Measurements from ENCODE around the gene MYO10. TPM values are rescaled to one million over a fixed set of nuclear protein-coding genes. Genes with fewer than 3 reads are reported as not detected.

Gene MYO10
- total RNA-seq, 1 donor from 2014 or later: 56.7 TPM

DNA sequence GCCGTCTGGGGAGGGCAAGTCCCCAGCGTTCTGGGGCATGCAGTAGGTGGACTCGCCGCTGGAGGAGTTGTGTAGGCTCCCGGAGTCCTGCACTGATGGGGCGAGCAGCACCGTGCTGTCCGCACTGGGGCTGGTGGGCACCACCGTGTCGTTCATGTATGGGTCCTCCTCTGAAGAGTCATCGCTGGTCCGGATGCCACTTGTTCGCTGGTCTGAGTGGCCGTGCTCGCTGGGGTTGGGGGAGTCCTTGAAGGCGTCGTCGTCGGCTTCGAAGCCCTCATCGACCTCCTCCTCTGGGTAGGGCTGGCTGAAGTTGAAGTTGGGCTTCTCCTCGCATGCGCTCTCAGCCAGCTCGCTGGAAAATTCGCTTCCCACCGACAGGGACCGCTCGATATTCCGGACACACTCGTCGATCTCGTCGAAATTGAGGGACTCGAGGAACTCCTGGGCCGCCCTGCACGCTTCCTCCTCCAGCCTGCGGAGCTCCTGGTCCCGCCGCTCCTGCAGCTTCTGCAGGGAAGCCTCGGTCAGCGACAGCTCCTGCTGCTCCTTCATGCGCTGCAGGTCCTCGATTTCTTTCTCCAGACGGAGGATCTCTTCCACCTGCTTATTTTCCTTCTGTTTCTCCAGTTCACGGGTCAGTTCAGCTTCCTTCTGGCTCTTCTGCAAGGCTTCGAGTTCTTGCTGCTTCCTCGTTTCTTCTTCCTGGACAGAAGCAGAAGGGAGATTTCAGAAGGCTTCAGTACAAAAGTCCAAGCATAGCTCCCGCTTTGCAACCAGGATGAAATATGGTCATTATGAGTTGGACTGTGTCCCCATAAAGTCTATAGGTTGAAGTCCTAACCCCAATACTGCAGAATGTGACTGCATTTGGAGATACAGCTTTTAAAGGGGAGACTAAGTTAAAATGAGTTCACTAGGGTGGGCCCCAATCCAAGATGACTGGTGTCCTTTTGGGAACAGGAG lies 234.7 kb downstream of the MYO10 start:
- no peak overlapping the region for H3K27ac Mint-ChIP-seq
- no peak overlapping the region for H3K4me3 Mint-ChIP-seq
- no peaks in the 10 kb centered on the region for H3K4me1 Mint-ChIP-seq
- H3K27me3 Mint-ChIP-seq (ENCODE audit: low read depth): no peaks in the 10 kb centered on the region
- TF ChIP-seq, protein P1, sequence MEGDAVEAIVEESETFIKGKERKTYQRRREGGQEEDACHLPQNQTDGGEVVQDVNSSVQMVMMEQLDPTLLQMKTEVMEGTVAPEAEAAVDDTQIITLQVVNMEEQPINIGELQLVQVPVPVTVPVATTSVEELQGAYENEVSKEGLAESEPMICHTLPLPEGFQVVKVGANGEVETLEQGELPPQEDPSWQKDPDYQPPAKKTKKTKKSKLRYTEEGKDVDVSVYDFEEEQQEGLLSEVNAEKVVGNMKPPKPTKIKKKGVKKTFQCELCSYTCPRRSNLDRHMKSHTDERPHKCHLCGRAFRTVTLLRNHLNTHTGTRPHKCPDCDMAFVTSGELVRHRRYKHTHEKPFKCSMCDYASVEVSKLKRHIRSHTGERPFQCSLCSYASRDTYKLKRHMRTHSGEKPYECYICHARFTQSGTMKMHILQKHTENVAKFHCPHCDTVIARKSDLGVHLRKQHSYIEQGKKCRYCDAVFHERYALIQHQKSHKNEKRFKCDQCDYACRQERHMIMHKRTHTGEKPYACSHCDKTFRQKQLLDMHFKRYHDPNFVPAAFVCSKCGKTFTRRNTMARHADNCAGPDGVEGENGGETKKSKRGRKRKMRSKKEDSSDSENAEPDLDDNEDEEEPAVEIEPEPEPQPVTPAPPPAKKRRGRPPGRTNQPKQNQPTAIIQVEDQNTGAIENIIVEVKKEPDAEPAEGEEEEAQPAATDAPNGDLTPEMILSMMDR (IDR thresholded peaks at IDR 0.05; ENCODE audit: unreplicated experiment): no peak
- no peak for DNase-seq (ENCODE audit: low spot score in 2 of 2, unreplicated experiment in 2 of 2)
- no peaks in the 10 kb centered on the region for H3K9me3 Mint-ChIP-seq
- peaks cover 57% of the 10 kb centered on the region for H3K36me3 Mint-ChIP-seq

DNA sequence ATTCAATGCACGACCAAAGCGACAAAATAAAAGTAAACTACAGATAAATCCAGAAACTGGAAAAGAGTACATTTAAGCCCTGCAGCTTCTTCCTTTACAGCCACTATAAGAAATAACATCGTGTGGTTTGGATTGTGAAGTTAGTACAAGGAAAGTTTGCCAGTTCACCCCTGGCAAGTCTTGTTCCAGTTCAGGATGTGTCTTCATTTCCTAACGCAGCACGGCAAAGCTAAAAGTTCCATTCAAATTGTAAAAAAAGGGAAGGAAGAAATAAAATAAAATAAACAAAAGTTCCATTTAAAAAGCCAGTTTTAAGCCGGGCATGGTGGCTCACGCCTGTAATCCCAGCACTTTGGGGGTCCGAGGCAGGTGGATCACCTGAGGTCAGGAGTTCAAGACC lies 236.0 kb downstream of the MYO10 start:
- Mint-ChIP-seq H3K4me1 (peaks cover 3% of the 10 kb centered on the region), H3K36me3 (peaks cover 54% of the 10 kb centered on the region), H3K4me3 (no peak overlapping the region), H3K9me3 (no peaks in the 10 kb centered on the region), H3K27ac (no peak overlapping the region), H3K27me3 (ENCODE audit: low read depth) (no peaks in the 10 kb centered on the region)
- TF ChIP-seq, protein P1 (IDR thresholded peaks at IDR 0.05; ENCODE audit: unreplicated experiment): no peak
- DNase-seq (ENCODE audit: low spot score in 2 of 2, unreplicated experiment in 2 of 2): no peak

DNA sequence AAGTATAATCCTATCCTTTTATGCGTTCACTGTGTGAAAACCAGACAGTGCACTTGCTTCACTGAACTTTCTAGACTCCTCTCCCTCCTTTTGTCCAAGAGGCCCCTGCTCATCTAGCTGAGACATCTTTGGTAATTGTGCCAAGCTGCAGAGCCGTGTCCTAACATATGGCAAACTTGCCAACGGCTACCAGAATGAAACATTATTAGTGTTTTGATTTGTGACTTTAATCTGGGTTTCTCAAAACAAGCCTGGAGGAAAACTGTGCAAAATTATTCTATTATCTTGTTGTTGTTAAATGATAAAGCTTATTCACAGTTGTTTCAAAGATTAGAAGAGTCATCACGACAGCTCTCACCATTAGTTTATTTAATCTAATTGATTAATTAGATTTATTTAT lies 240.3 kb downstream of the MYO10 start:
- no peaks in the 10 kb centered on the region for H3K27me3 Mint-ChIP-seq (ENCODE audit: low read depth)
- TF ChIP-seq, protein P1 (IDR thresholded peaks at IDR 0.05; ENCODE audit: unreplicated experiment): no peak
- DNase-seq (ENCODE audit: low spot score in 2 of 2, unreplicated experiment in 2 of 2): no peak
- peaks cover 3% of the 10 kb centered on the region for H3K4me1 Mint-ChIP-seq
- H3K4me3 Mint-ChIP-seq: no peak overlapping the region
- H3K9me3 Mint-ChIP-seq: no peaks in the 10 kb centered on the region
- H3K27ac Mint-ChIP-seq: no peak overlapping the region
- peaks cover 46% of the 10 kb centered on the region for H3K36me3 Mint-ChIP-seq

DNA sequence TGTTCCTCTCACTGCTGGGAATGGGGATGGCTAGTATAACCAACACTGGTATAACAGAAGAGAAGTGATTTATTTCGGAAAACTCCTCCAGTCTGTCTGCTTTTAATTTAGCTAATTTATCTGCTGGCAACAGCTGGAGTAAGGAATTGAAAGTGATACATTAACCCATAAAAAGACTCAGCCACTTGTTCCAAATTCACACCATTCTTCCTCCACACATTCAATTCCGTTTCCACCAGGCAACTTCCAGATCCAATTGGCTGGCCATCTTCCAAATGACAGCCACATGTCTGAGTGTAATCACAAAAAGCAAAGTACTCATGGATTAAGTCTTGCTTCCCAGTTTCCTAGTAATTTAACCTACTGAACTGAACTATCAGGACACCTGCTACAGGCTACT lies 242.2 kb downstream of the MYO10 start:
- Mint-ChIP-seq H3K27me3 (ENCODE audit: low read depth) (no peaks in the 10 kb centered on the region), H3K4me3 (no peak overlapping the region), H3K4me1 (peaks cover 3% of the 10 kb centered on the region), H3K9me3 (no peaks in the 10 kb centered on the region), H3K36me3 (peaks cover 42% of the 10 kb centered on the region), H3K27ac (no peak overlapping the region)
- TF ChIP-seq, protein P1 (IDR thresholded peaks at IDR 0.05; ENCODE audit: unreplicated experiment): no peak
- no peak for DNase-seq (ENCODE audit: low spot score in 2 of 2, unreplicated experiment in 2 of 2)

DNA sequence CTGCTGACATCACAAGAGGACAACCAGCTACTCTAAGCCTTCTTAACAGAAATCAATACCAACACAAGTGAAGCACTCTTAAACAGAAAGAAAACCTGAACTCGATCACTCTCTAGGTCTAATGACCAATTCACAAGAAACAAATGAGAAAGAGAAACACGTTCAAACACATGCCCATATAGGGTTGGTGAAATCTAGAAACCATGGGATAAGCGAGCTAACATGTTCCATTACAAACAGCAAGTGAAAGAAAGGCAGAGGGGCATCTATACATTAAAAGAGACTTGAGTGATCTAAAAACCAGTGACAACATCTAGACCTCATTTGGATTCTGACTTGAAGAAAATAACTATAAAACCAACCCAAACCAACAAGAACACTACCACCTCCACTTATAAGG lies 244.4 kb downstream of the MYO10 start:
- Mint-ChIP-seq H3K27ac (no peak overlapping the region), H3K9me3 (no peaks in the 10 kb centered on the region), H3K4me3 (no peak overlapping the region), H3K4me1 (peaks cover 3% of the 10 kb centered on the region), H3K36me3 (peaks cover 45% of the 10 kb centered on the region), H3K27me3 (ENCODE audit: low read depth) (no peaks in the 10 kb centered on the region)
- DNase-seq (ENCODE audit: low spot score in 2 of 2, unreplicated experiment in 2 of 2): no peak
- TF ChIP-seq, protein P1 (IDR thresholded peaks at IDR 0.05; ENCODE audit: unreplicated experiment): no peak
